T-helper 22 cell (primary cell): ENCODE data around the gene TET3.
"Not testable (repeated sequence)": the region's sequence is repeated elsewhere in the genome, so short reads cannot be mapped to it uniquely, and the experiment has no call there.

Source experiments
- DNase-seq: peaks from one replicate; pipeline ENCODE4 v3.0.0-alpha.2; 2020; ENCODE audit warnings: low read depth

TET3 gene

GRCh38 chr2:73984203-73984921, at the start of gene TET3:
Gene TET3 (plus strand): TSS chr2:73984910. CDS start chr2:73986404, 1,494 bp downstream.
- no peak for DNase-seq

- DNase-seq = no peak
Measured at GRCh38 chr2:73935641-73936040, 49.1 kb upstream of the TET3 start.

DNA sequence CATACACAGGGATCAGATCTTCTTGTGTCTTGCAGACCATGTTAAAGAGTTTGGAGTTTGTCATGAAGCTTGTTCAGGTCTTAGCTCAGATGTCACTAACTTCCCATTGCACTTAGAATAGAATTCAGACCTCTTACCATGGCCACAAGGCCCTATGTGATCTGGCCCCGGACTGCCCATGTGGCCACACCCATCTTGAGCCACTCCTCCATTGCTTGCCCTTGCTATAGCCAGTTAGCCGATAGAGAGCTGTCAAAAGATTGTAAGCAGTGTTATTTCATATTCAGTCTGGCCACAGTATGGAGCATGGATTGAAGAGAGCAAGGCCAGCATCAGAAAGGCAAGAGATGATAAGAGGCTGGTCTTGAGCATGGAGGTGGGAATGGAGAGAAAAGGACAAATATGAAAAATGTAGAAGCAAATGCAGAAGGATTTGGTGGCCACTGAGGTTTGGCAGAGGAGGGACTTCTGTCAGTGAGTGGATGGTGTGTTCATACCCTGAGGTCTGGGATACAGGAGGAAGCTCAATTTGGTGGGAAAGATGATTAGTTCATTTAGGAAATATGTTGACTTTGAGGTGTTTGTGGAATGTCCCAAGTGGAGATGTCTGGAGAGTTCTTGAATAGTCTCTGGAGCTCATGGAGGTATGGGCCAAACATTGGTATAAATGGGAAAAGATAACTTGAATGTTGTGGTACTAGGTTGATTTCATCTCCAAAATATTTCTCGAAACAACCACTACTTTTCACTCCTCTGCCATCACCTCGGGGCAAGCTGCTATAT, 47.4 kb upstream of the TET3 start:
- DNase-seq = no peak

GRCh38 chr2:73937899-73938298, 46.8 kb upstream of the TET3 start:
- DNase-seq = no peak

- no peak for DNase-seq
Measured at GRCh38 chr2:73938718-73939352, 45.9 kb upstream of the TET3 start.

DNA sequence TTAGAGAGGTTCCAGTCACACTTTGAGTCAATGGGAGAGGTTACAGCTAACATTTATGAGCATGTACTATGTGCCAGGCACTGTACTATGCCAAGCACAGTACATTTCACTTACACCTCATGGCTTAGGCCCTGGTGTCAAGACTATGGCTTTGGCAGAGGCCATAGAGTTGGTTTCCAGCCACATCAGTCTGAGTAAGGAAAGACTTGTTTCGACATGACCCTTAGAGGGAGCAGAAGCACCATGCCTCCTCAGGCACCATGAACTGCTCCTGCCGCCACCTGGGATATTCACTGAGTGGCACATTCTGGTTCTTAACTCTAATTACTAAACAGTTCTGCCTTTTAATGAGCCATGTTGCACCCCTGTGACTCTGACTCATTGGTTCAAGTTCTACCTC, 45.3 kb upstream of the TET3 start:
- DNase-seq = no peak

- not testable (repeated sequence) for DNase-seq
Measured at GRCh38 chr2:73940066-73940465, 44.6 kb upstream of the TET3 start.

DNA sequence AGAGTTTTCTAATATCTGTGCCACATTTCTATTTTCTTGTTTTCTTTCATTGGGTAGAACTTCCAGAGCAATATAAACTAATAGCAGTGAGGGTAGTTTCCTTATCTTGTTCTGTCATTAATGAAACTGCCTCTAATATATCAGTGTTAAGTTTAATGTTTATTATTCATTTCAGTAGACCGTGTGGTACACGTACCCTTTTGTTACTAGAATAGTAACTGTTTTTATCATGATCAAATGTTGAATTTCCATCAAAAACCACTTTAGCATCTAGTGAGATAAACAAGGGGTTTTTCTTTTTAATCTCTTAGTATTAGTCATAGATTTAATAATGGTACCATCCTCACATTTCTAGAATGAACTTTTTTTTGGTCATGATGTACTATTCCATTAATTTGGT, 42.0 kb upstream of the TET3 start:
- no peak for DNase-seq

DNA sequence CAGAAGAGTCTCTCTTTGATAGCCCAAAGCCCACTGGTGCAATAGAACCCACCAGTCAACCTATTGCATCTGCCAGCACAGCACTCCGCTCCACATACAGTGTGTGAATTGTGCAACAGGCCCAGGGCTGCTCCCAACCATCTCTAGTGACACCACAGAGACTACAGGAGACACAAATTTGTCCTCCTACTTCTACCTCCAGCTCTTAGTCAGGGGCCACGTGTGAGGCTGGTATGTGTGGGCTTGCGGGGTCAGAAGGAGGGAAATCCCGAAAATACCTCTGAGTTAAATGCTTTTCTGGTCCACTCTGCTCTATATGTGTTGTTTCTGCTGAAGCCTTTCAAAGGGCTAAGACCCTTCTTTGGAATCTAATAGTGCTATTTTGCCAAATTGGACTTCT, 40.0 kb upstream of the TET3 start:
- no peak for DNase-seq

- DNase-seq = no peak
Measured at GRCh38 chr2:73946215-73946614, 38.5 kb upstream of the TET3 start.

GRCh38 chr2:73946666-73947065, 38.0 kb upstream of the TET3 start:
- DNase-seq = no peak

GRCh38 chr2:73947412-73948018, 37.2 kb upstream of the TET3 start:
- DNase-seq = no peak

GRCh38 chr2:73949802-73950201, 34.9 kb upstream of the TET3 start:
- DNase-seq = no peak

DNA sequence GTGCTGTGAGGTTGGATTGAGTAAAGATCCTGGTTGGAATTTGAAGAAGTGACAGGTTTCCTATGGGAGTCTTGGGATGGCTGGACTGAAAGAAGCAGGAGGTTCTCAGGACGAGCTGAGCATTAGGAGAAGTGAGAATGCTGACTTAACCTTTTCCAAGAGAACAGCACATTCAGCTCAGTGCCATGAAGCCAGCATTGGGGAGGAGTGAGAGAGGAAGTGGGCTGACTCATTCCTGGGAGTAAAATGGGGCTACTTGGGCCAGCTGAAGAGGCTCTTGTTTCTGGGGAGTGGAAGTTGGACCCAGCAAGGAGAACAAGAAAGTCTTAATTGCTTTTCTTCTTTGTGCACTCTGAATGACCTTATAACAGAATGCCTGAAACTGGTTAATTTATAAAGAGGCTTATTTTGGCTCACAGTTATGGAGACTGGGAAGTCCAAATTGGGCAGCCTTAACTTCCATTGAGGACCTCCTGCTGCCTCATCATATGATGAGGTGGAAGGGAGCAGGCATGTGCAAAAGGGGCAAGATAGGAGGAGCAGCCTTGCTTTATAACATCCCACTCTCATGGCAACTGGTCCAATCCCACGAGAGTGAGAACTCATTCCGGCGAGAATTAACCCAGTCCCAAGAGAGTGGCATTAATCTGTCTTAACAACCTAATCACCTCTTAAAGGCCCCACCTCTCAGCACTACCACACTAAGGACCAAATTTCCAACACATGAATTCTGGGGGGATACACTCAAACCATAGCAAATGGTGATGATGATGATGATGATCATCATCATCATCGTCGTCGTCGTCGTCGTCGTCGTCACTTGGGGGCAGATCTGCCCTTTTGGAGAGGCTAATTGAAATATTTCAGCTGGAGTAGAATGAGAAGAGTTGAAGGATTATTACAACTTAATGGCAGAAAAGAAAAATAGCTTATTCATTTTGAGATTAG, 31.9 kb upstream of the TET3 start:
- no peak for DNase-seq

GRCh38 chr2:73956218-73956865, 28.4 kb upstream of the TET3 start:
- no peak for DNase-seq

DNA sequence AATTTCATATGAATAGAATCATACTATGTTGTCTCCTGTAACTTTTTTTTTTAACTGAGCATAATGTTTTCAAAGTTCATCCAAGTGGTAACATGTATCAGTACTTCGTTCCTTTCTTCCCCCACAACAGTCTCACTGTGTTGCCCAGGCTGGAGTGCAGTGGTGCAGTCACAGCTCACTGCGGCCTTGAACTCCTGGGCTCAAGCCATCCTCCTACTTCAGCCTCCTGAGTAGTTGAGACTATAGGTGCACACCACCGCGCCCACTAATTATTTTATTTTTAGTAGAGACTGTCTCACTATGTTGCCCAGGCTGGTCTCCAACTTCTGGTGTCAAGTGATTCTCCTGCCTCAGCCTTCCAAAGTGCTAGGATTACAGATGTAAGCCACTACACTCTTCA, 23.4 kb upstream of the TET3 start:
- DNase-seq = no peak

GRCh38 chr2:73961823-73962615, 22.7 kb upstream of the TET3 start:
- no peak for DNase-seq

GRCh38 chr2:73962798-73963197, 21.9 kb upstream of the TET3 start:
- no peak for DNase-seq

DNA sequence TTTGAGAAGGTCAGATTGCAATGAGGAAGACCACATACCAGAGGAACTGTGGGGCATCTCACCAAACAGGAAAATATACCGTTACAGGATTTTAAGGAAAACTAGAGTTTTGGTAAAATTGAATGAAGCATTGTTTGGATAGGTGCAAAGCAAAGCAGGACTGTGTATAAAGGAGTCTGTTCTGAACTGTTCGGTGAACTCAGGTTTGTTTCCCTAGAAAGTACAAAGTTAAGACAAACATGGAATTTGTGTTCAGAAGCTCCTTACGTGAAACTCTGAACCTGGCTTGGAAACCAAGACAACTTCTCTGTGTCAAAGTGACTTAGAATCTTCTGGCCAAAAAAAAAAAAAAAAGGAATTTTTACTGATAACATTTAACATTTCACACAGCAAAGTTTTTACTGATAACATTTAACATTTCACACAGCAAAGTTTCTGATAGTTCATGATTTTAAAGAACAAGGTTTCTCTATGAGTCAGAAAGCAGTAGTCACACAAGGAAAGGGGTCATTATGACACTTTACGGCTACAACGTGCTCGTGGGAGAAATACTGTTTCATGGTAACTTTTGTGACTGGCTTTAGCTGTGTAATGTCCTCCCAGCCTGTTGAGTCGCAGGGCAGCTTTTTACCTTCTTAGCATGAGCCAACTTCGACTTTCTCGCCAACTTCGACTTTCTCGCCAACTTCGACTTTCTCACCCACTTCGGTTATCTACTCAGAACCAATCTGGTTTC, 21.2 kb upstream of the TET3 start:
- no peak for DNase-seq
